CD4-positive, alpha-beta T cell (primary cell): ENCODE results near the gene CDK6. TPM values are rescaled to one million over a fixed set of nuclear protein-coding genes. Genes with fewer than 3 reads are reported as not detected.

Source experiments
- ATAC-seq: fragments of 200-7000 bp; cut with Tn5 transposase; one replicate; pipeline ENCODE4 v1.10.0; 2022; ENCODE audit warnings: mild to moderate bottlenecking; ENCODE audit not compliant: poor library complexity
- CTCF ChIA-PET: fragments of 350-600 bp; sonication (Branson Sonifier 250); formaldehyde crosslinking; loops from one replicate; lab custom pipeline; 2021; ENCODE audit warnings: antibody characterized with exemption, inconsistent platforms; lab: Charles Lee
- POLR2A ChIA-PET: fragments of 350-600 bp; sonication (Branson Sonifier 250); formaldehyde crosslinking; loops from one replicate; lab custom pipeline; 2021; ENCODE audit warnings: antibody characterized with exemption, inconsistent platforms; lab: Charles Lee
- DNase-seq, 14 experiments: peaks; one replicate each; pipeline ENCODE4 v3.0.0-alpha.2; 2013 to 2020; ENCODE audit warnings: mixed read lengths in 2 of 14
- H3K27ac ChIP-seq, 2 donors: one replicate each; pipeline versions ENCODE4 v1.5.1 to v1.7.0; 2013; ENCODE audit warnings: low read length in 2 of 2, low read depth in 1 of 2, mild to moderate bottlenecking in 1 of 2
- H3K27me3 ChIP-seq, 2 experiments: 1 replicate in 1 of 2; 2 replicates in 1 of 2; pipeline versions ENCODE4 v1.6.1 to v1.7.0; 2013; ENCODE audit warnings: low read length in 2 of 2, control low read depth in 1 of 2, mild to moderate bottlenecking in 1 of 2, moderate library complexity in 1 of 2; ENCODE audit not compliant: insufficient read depth in 2 of 2, control insufficient read depth in 1 of 2
- H3K36me3 ChIP-seq: one replicate; pipeline ENCODE4 v1.6.1; 2013; ENCODE audit warnings: low read length, control low read depth; ENCODE audit not compliant: insufficient read depth
- H3K4me1 ChIP-seq: one replicate; pipeline ENCODE4 v1.6.1; 2013; ENCODE audit warnings: low read length, control low read depth; ENCODE audit not compliant: insufficient read depth
- H3K4me3 ChIP-seq: one replicate; pipeline ENCODE4 v1.5.1; 2013; ENCODE audit warnings: mild to moderate bottlenecking, low read length, moderate library complexity
- H3K9me3 ChIP-seq, 2 experiments: 1 replicate in 1 of 2; 2 replicates in 1 of 2; pipeline versions ENCODE4 v1.6.1 to v1.7.0; 2013; ENCODE audit warnings: low read length in 2 of 2, mild to moderate bottlenecking in 2 of 2, control low read depth in 1 of 2, moderate library complexity in 1 of 2; ENCODE audit not compliant: control insufficient read depth in 1 of 2, insufficient read depth in 1 of 2
- H3K27ac Mint-ChIP-seq: one replicate; pipeline ENCODE4 v1.8.0; 2020; ENCODE audit warnings: mixed read lengths
- H3K27me3 Mint-ChIP-seq: one replicate; pipeline ENCODE4 v1.8.0; 2021; ENCODE audit warnings: mixed read lengths
- H3K36me3 Mint-ChIP-seq: one replicate; pipeline ENCODE4 v1.8.0; 2021; ENCODE audit warnings: low read depth, mixed read lengths
- H3K4me1 Mint-ChIP-seq: one replicate; pipeline ENCODE4 v1.8.0; 2021; ENCODE audit warnings: low read depth, mixed read lengths
- H3K4me3 Mint-ChIP-seq: one replicate; pipeline ENCODE4 v1.8.0; 2020; ENCODE audit warnings: mild to moderate bottlenecking, mixed read lengths
- H3K9me3 Mint-ChIP-seq: one replicate; pipeline ENCODE4 v1.8.0; 2020; ENCODE audit warnings: mixed read lengths
- intact Hi-C, 2 experiments: fragments of 100-400 bp; cut with DNase I in 1 of 2; cut with micrococcal nuclease in 1 of 2; formaldehyde crosslinking; loops; one replicate each; pipeline versions ENCODE4 v1.15.1 to v1.9.0; 2023 to 2025; cut with DNase I, micrococcal nuclease
- total RNA-seq, 174 experiments: library from RNA in 2 of 174; stranded (reverse) in 2 of 174; gene quantifications; one replicate each; pipeline ENCODE4 v1.2.3 and lab custom pipeline; 2021 to 2026
- TF ChIP-seq, protein P1 (sequence below): fragments of 200-600 bp; IDR thresholded peaks from one replicate; pipeline ENCODE4 v1.8.0; 2022; ENCODE audit warnings: antibody characterized with exemption, mild to moderate bottlenecking

The CDK6 gene
- total RNA-seq, 2 experiments from 2014 or later: 13.0 to 13.7 TPM

DNA sequence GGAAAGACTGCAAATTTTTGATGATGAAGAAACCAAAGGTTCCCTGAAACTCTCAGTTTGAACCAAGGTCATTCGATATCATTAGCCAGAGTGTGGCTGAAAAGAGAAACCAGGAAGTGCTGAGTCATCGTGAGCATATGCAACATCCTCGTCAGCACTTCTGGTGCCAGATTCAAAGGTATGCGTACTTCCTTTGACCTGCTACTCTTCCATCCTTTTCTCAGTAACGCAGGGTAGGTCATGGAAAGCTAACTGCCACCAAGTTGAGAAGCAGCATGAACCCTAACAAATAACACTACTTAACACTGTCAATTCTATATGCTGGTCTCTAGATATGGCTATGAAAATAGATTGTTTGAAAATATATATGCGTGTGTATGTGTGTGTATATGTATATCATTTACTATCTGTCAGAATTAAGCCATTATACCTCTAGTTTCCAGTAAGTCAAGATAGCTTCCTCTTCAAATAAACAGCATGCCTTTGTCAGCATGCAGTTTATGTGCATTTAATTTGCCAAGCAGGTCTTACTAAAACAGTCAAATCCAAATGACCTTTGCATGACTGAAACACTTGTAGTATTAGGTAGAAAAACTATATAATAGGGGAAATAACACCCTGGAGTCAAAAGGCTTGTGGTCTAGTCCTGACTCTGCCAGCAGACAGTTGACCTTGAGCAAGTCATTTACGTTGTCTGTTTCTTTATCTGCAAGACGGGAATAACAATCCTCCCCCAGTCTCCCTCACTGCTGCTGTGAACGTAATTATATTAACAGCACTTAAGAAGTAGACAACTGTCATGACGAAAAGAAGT lies 26.4 kb downstream of the CDK6 start:
- Histone ChIP-seq H3K27ac (peak overlapping the region in 1 of 2 donors; percentile 39), H3K27me3 (no peaks in the 10 kb centered on the region), H3K4me3 (peak overlapping the region; percentile 0), H3K36me3 (no peaks in the 10 kb centered on the region), H3K9me3 (no peaks in the 10 kb centered on the region), H3K4me1 (peaks cover 5% of the 10 kb centered on the region)
- H3K27me3 Mint-ChIP-seq: no peaks in the 10 kb centered on the region
- peak; percentile 70 for ATAC-seq
- peak overlapping the region; percentile 62 for H3K4me3 Mint-ChIP-seq
- TF ChIP-seq, protein P1, sequence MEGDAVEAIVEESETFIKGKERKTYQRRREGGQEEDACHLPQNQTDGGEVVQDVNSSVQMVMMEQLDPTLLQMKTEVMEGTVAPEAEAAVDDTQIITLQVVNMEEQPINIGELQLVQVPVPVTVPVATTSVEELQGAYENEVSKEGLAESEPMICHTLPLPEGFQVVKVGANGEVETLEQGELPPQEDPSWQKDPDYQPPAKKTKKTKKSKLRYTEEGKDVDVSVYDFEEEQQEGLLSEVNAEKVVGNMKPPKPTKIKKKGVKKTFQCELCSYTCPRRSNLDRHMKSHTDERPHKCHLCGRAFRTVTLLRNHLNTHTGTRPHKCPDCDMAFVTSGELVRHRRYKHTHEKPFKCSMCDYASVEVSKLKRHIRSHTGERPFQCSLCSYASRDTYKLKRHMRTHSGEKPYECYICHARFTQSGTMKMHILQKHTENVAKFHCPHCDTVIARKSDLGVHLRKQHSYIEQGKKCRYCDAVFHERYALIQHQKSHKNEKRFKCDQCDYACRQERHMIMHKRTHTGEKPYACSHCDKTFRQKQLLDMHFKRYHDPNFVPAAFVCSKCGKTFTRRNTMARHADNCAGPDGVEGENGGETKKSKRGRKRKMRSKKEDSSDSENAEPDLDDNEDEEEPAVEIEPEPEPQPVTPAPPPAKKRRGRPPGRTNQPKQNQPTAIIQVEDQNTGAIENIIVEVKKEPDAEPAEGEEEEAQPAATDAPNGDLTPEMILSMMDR: no peak
- DNase-seq: peak in 11 of 14 experiments; percentile 3 to 90 (median 36)
- no peaks in the 10 kb centered on the region for H3K36me3 Mint-ChIP-seq
- H3K9me3 Mint-ChIP-seq: no peaks in the 10 kb centered on the region
- intact Hi-C loops: no loop called here
- ChIA-PET CTCF (interaction anchor here (0.8 to 2.7 kb wide), 2 partner anchors 8 to 23 kb away, joined by 3 to 13 read pairs; no protein-coding TSS in a partner anchor), POLR2A (interaction anchor here (0.6 to 1.9 kb wide), 5 partner anchors 8 to 27 kb away, joined by 3 to 5 read pairs (median 3); no protein-coding TSS in a partner anchor)
- H3K27ac Mint-ChIP-seq: peak overlapping the region; percentile 62
- H3K4me1 Mint-ChIP-seq: peaks cover 43% of the 10 kb centered on the region

DNA sequence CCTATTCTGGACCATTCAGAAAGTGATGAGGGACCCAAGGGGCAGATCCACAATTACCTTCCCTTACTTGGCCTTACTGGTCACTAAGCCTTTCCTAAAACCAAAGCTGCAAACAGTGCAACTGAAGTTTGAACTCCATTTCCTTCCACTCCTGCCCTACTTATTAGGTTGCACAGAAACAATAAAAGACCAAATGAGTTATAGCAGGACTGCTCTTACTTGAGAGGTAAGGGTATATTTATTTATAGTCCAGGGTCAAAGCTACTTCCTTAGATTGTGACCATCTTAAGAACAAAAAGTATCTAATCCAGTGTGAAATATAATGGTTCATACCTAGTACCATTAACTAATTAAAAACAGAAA lies 27.0 kb downstream of the CDK6 start:
- ChIA-PET CTCF (interaction anchor here (0.8 to 2.7 kb wide), 2 partner anchors 9 to 24 kb away, joined by 3 to 13 read pairs; no protein-coding TSS in a partner anchor), POLR2A (interaction anchor here (0.6 to 1.9 kb wide), 5 partner anchors 9 to 27 kb away, joined by 3 to 5 read pairs (median 3); no protein-coding TSS in a partner anchor)
- Mint-ChIP-seq H3K27me3 (no peaks in the 10 kb centered on the region), H3K4me3 (peak overlapping the region; percentile 62), H3K36me3 (no peaks in the 10 kb centered on the region), H3K4me1 (peaks cover 39% of the 10 kb centered on the region), H3K27ac (peak overlapping the region; percentile 62), H3K9me3 (no peaks in the 10 kb centered on the region)
- Histone ChIP-seq H3K4me1 (peaks cover 5% of the 10 kb centered on the region), H3K36me3 (no peaks in the 10 kb centered on the region), H3K27me3 (no peaks in the 10 kb centered on the region), H3K27ac (peak overlapping the region in 1 of 2 donors; percentile 39), H3K4me3 (peak overlapping the region; percentile 0), H3K9me3 (no peaks in the 10 kb centered on the region)
- intact Hi-C loops: no loop called here
- TF ChIP-seq, protein P1: no peak
- no peak for DNase-seq
- no peak for ATAC-seq

DNA sequence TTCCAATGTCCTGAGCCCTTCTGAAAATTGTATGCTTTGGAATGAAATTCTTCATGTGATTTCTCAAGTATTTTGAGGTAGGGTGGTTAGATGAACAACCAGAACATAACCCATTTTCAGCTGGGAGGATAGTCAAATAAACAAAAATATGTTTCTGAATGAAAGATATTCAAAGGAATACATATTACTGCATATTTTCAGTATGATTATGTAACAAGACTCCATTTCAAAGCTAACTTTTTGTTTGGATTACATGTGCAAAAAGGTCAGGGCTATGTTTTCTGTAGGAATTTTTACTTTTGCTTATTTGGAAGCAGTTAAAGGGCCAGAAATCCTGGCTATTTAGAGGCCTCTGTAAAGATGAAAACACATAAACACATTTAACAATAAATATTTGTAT lies 27.7 kb downstream of the CDK6 start:
- intact Hi-C loops: no loop called here
- no peak for DNase-seq
- TF ChIP-seq, protein P1: no peak
- Histone ChIP-seq H3K4me3 (no peak overlapping the region), H3K27me3 (no peaks in the 10 kb centered on the region), H3K4me1 (peaks cover 5% of the 10 kb centered on the region), H3K27ac (no peak overlapping the region), H3K9me3 (no peaks in the 10 kb centered on the region), H3K36me3 (no peaks in the 10 kb centered on the region)
- ATAC-seq: no peak
- Mint-ChIP-seq H3K36me3 (no peaks in the 10 kb centered on the region), H3K4me3 (no peak overlapping the region), H3K4me1 (peaks cover 32% of the 10 kb centered on the region), H3K27ac (no peak overlapping the region), H3K27me3 (no peaks in the 10 kb centered on the region), H3K9me3 (no peaks in the 10 kb centered on the region)
- ChIA-PET CTCF (interaction anchor here (2.7 kb wide), 1 partner anchor 24 kb away, joined by 13 read pairs; no protein-coding TSS in a partner anchor), POLR2A (interaction anchor here (1.9 kb wide), 1 partner anchor 24 kb away, joined by 5 read pairs; no protein-coding TSS in a partner anchor)
